BE2C (cell line): ENCODE data around the gene CNTN4.

ENCODE experiments used
- DNase-seq: peaks from one replicate; pipeline ENCODE4 v3.0.0-alpha.2; 2020
- H3K27me3 ChIP-seq: fragments of 250-450 bp; sonication (Bioruptor Pico); 2 replicates; pipeline ENCODE4 v1.5.1; 2020; ENCODE audit warnings: mild to moderate bottlenecking
- H3K36me3 ChIP-seq: fragments of 250-450 bp; sonication (Bioruptor Pico); 2 replicates; pipeline ENCODE4 v1.5.1; 2020; ENCODE audit warnings: mild to moderate bottlenecking
- H3K4me1 ChIP-seq: fragments of 250-450 bp; sonication (Bioruptor Pico); 2 replicates; pipeline ENCODE4 v1.5.1; 2020
- H3K4me3 ChIP-seq: 2 replicates; pipeline ENCODE4 v1.5.1; 2011; ENCODE audit warnings: low read depth, low read length
- H3K9me3 ChIP-seq: fragments of 250-450 bp; sonication (Bioruptor Pico); 2 replicates; pipeline ENCODE4 v1.5.1; 2020
- TF ChIP-seq, protein P1 (sequence below): IDR thresholded peaks from 2 replicates; pipeline ENCODE4 v1.5.1; 2012; ENCODE audit warnings: mild to moderate bottlenecking, low read depth, low read length

CNTN4 gene

DNA sequence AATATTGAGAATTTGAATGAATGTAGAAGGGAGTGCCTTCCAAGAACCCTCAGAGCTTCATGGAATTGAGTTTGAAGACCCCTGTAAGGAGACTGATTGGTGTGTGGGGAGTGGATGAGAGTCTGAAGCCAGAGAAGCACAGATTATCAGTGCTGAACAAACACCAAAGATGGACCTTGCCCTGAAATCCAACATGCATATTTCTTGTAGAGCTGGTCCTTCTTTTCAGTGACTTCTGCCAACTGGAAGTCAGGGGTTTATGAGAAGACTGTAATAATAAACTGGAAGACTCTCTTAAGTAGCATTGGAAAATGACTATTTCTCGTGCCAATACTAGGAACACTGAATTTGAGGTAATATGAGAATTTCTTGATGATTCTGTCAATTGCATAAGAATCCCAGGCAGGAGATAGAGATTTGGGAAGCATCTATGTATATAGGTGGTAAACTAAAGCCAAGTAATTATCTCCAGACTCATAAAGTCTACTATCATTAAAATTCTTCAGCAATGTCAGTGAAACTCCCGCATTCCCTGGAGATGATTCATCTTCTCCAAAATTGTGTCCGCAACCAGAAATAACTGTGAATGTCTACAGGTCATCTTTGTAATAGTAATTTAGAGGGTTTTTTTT, 797.8 kb downstream of the CNTN4 start:
- TF ChIP-seq, protein P1, sequence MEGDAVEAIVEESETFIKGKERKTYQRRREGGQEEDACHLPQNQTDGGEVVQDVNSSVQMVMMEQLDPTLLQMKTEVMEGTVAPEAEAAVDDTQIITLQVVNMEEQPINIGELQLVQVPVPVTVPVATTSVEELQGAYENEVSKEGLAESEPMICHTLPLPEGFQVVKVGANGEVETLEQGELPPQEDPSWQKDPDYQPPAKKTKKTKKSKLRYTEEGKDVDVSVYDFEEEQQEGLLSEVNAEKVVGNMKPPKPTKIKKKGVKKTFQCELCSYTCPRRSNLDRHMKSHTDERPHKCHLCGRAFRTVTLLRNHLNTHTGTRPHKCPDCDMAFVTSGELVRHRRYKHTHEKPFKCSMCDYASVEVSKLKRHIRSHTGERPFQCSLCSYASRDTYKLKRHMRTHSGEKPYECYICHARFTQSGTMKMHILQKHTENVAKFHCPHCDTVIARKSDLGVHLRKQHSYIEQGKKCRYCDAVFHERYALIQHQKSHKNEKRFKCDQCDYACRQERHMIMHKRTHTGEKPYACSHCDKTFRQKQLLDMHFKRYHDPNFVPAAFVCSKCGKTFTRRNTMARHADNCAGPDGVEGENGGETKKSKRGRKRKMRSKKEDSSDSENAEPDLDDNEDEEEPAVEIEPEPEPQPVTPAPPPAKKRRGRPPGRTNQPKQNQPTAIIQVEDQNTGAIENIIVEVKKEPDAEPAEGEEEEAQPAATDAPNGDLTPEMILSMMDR: no peak
- DNase-seq: no peak
- H3K9me3 ChIP-seq: no peaks in the 10 kb centered on the region
- no peak overlapping the region for H3K4me3 ChIP-seq
- no peaks in the 10 kb centered on the region for H3K27me3 ChIP-seq
- no peaks in the 10 kb centered on the region for H3K36me3 ChIP-seq
- H3K4me1 ChIP-seq: no peaks in the 10 kb centered on the region

DNA sequence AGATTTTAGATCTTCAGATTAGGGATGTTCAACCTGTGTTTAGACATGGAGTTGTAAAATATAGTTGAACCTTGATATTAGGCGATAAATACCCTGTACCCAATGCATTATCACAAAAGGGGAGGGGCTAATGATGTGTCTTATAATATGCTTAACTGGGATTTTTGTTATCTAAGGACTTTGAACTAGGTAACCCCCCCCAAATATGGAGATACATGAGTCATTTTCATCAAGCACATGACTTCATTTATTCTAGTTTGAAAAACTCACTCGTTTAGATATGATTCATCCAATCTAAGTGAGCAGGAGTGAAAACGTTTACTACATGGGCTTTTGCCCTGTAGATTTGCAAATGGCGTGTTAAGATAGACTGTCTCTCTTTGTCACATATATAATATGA, 799.2 kb downstream of the CNTN4 start:
- H3K9me3 ChIP-seq: no peaks in the 10 kb centered on the region
- no peak for DNase-seq
- H3K4me1 ChIP-seq: no peaks in the 10 kb centered on the region
- H3K27me3 ChIP-seq: no peaks in the 10 kb centered on the region
- H3K4me3 ChIP-seq: no peak overlapping the region
- H3K36me3 ChIP-seq: no peaks in the 10 kb centered on the region
- TF ChIP-seq, protein P1: no peak

DNA sequence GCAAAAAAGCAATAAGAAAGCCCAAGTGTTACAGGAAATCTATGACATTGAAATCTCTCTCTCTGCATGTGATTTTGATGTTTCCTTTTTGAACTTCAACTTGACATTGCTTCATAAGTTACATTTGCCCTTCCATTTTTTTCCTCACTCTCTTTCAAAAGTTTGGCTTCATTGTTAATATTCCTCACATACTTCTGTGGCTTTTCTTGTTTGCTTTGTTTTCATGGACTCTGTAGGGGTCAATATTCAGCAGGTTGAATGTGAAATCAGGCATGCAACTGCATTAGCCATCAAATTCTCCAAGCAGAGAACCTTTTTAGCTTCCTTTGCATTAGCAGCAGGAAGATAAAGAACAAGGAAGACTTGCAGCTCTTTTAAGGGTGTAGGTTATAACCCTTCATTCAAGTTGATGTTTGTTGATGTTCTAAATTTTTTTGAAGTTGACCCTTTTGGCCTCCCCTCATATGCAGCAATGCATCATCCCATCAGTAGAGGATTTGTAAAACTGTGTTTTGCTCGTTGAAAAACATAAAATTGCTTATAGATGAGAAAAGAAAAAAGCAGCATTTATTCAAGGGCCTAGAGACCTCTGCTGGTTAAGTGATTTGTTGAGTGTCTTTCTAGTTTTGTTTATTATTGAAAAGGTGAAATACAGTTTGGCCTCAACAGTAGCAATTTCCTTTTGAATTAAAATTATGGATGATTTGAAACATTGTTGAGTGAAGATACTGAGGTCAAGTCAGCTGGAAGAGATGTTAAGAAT, 800.1 kb downstream of the CNTN4 start:
- Histone ChIP-seq H3K36me3 (no peaks in the 10 kb centered on the region), H3K27me3 (no peaks in the 10 kb centered on the region), H3K9me3 (no peaks in the 10 kb centered on the region), H3K4me3 (no peak overlapping the region), H3K4me1 (no peaks in the 10 kb centered on the region)
- TF ChIP-seq, protein P1: no peak
- no peak for DNase-seq

DNA sequence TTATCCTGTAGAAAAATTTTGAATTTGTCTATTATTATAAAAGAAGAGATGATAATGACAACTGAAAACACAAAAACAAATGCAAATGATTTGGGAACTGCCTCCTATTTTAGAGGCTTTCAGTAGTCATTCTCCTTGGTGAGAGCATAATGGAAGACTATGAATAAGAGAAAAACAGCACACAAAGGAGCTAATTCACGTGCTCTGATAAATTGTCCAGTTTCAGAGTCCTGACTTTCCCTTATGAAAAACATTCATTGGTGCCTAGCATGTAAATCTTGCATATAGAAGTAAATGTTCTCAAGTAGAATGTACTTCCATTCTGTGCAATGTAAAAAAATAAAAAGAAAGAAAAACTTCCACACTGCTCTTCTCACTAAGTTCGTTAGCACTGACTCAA, 805.4 kb downstream of the CNTN4 start:
- H3K4me3 ChIP-seq: no peak overlapping the region
- H3K27me3 ChIP-seq: no peaks in the 10 kb centered on the region
- no peaks in the 10 kb centered on the region for H3K9me3 ChIP-seq
- H3K36me3 ChIP-seq: no peaks in the 10 kb centered on the region
- no peaks in the 10 kb centered on the region for H3K4me1 ChIP-seq
- TF ChIP-seq, protein P1: no peak
- no peak for DNase-seq

DNA sequence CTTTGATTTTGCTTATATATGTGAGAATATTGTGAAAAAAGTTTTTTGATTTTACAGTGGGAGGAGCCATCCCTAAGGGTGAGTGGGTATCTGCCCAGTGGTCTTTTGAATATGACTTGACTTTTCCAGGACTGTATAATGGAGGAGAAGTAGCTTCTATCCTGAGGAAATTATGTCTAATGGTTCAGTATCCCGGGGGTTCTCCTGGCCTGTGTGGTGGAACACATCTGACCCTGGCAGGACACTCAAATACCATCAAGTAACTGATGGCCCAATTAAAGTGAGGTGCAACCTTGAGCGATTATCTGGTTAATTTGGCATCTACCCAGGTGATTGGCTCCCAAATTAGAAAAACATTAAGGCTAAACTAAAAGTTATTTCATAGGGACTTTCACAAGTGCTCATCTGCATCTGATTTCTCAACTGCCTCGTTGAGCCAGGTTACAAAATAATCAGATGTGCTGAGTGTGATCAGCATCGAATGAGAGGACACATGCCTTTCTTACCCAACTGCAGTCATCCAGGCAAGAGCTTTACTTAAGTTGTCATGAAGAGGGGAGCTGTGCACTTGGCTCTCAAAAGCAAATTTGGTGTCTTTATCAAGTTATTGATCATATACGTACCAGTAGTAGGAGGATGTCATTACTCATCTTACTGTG, 810.2 kb downstream of the CNTN4 start:
- no peak overlapping the region for H3K4me3 ChIP-seq

More for the DNA sequence above, 810.2 kb downstream of the CNTN4 start:
- DNase-seq: no peak
- no peaks in the 10 kb centered on the region for H3K36me3 ChIP-seq
- H3K27me3 ChIP-seq: no peaks in the 10 kb centered on the region
- no peaks in the 10 kb centered on the region for H3K4me1 ChIP-seq
- TF ChIP-seq, protein P1: no peak
- no peaks in the 10 kb centered on the region for H3K9me3 ChIP-seq
